HepG2 (cell line): ENCODE measurements around the gene ADGRB2. TPM values are rescaled to one million over a fixed set of nuclear protein-coding genes. Genes with fewer than 3 reads are reported as not detected.

ENCODE experiments used
- ATAC-seq: fragments of 200-7000 bp; cut with Tn5 transposase; 3 replicates; pipeline ENCODE4 v1.9.1; 2020; ENCODE audit warnings: mild to moderate bottlenecking, moderate library complexity
- BruUV-seq: library from RNA; stranded (reverse); fragments of 400-500 nt; replicated peaks from 2 replicates; lab custom pipeline; 2021; lab: Mats Ljungman, UMichigan
- CTCF ChIA-PET: fragments of 300-600 bp; formaldehyde crosslinking; extraction: SDS; loops from one replicate; lab custom pipeline; 2021; ENCODE audit warnings: low total read pairs, inconsistent platforms, low intra/inter-chr PET ratio; lab: Yijun Ruan, JAX
- POLR2A ChIA-PET: fragments of 350-600 bp; sonication (Branson Sonifier 250); formaldehyde crosslinking; loops from one replicate; lab custom pipeline; 2020; ENCODE audit warnings: antibody characterized with exemption, inconsistent platforms; lab: Yijun Ruan, JAX
- DNase-seq: peaks from one replicate; pipeline ENCODE4 v3.0.0-alpha.2; 2015; ENCODE audit warnings: low spot score
- FAIRE-seq: peaks from 3 replicates; lab custom pipeline; 2011; peaks lifted over from hg19 to GRCh38; lab: Jason Lieb, UNC
- H2AFZ ChIP-seq: one replicate; pipeline ENCODE4 v1.6.1; 2011; ENCODE audit warnings: low read length, inconsistent platforms
- H3K27ac ChIP-seq: fragments of 300-600 bp; 3 replicates; pipeline ENCODE4 v1.8.0; 2011; ENCODE audit warnings: mixed run types, mild to moderate bottlenecking, mixed read lengths, low read length, inconsistent platforms; ENCODE audit not compliant: insufficient read depth; ENCODE audit errors: extremely low read length
- H3K27me3 ChIP-seq, 2 experiments: fragments of 200-600 bp in 1 of 2; 2 replicates in 1 of 2; 3 replicates in 1 of 2; pipeline versions ENCODE4 v1.6.0 to v1.8.0; 2011; ENCODE audit warnings: low read length in 2 of 2, mild to moderate bottlenecking in 2 of 2, moderate library complexity in 2 of 2, inconsistent platforms in 1 of 2; ENCODE audit not compliant: insufficient read depth in 2 of 2, control insufficient read depth in 1 of 2
- H3K36me3 ChIP-seq, 2 experiments: fragments of 200-600 bp in 1 of 2; replicated peaks in 1 of 2; 2 replicates in 1 of 2; 3 replicates in 1 of 2; pipeline versions ENCODE4 v1.5.1 to v1.8.0; 2011; ENCODE audit warnings: low read length in 2 of 2, inconsistent platforms in 1 of 2; ENCODE audit not compliant: insufficient read depth in 2 of 2, control insufficient read depth in 1 of 2
- H3K4me1 ChIP-seq: 2 replicates; pipeline ENCODE4 v1.5.1; 2012; ENCODE audit warnings: low read length, inconsistent platforms; ENCODE audit not compliant: insufficient read depth
- H3K4me2 ChIP-seq: 2 replicates; pipeline ENCODE4 v1.6.0; 2011; ENCODE audit warnings: low read depth, low read length, inconsistent platforms
- H3K4me3 ChIP-seq, 3 experiments: fragments of 200-600 bp in 1 of 3; sonication (generic), shearing (Covaris generic) in 1 of 3; replicated peaks in 1 of 3; 2 replicates each; pipeline ENCODE4 v1.5.1; 2011 to 2016; ENCODE audit warnings: low read length in 3 of 3, inconsistent platforms in 2 of 3, low read depth in 2 of 3, mild to moderate bottlenecking in 2 of 3, control low read depth in 1 of 3, mixed read lengths in 1 of 3; ENCODE audit not compliant: insufficient read depth in 1 of 3
- H3K79me2 ChIP-seq: one replicate; pipeline ENCODE4 v1.6.1; 2011; ENCODE audit warnings: low read length, inconsistent platforms; ENCODE audit not compliant: insufficient read depth
- H3K9ac ChIP-seq: 2 replicates; pipeline ENCODE4 v1.6.0; 2011; ENCODE audit warnings: mild to moderate bottlenecking, low read depth, low read length, inconsistent platforms; ENCODE audit not compliant: insufficient read depth
- H3K9me3 ChIP-seq: 2 replicates; pipeline ENCODE4 v1.5.1; 2012; ENCODE audit warnings: mild to moderate bottlenecking, low read length
- H4K20me1 ChIP-seq: 2 replicates; pipeline ENCODE4 v1.6.0; 2011; ENCODE audit warnings: inconsistent platforms, mild to moderate bottlenecking, low read length, moderate library complexity; ENCODE audit not compliant: insufficient read depth
- HIVEP1 ChIP-seq: sonication (generic); formaldehyde crosslinking; IDR thresholded peaks from 2 replicates; pipeline ENCODE4 v1.4.0; 2020; ENCODE audit warnings: mild to moderate bottlenecking, missing genetic modification reagents
- ZNF225 ChIP-seq: sonication (generic); formaldehyde crosslinking; IDR thresholded peaks from 2 replicates; pipeline ENCODE4 v1.4.0; 2020; ENCODE audit warnings: mild to moderate bottlenecking, missing genetic modification reagents
- ZNF44 ChIP-seq: sonication (generic); formaldehyde crosslinking; IDR thresholded peaks from 2 replicates; pipeline ENCODE4 v1.5.1; 2020; ENCODE audit warnings: mild to moderate bottlenecking, missing genetic modification reagents
- ZNF543 ChIP-seq: sonication (generic); formaldehyde crosslinking; IDR thresholded peaks from 2 replicates; pipeline ENCODE4 v1.4.0; 2020; ENCODE audit warnings: mild to moderate bottlenecking, missing genetic modification reagents
- ZNF563 ChIP-seq: sonication (generic); formaldehyde crosslinking; IDR thresholded peaks from 2 replicates; pipeline ENCODE4 v1.8.0; 2022; ENCODE audit warnings: mild to moderate bottlenecking, moderate library complexity, missing genetic modification reagents
- WGBS: methylation state at CpG from one replicate; pipeline ENCODE4 v1.1.6; 2017; ENCODE audit warnings: low lambda C conversion rate; 5-methylcytosine and 5-hydroxymethylcytosine counted together
- in situ Hi-C: cut with HindIII; loops from 2 replicates; pipeline ENCODE4 v1.10.0; 2017; ENCODE audit warnings: low pct_unique_long_range_greater_than_20kb; ENCODE audit not compliant: extremely low pct_ligation_motif_present
- intact Hi-C: fragments of 100-400 bp; cut with micrococcal nuclease; formaldehyde crosslinking; loops from one replicate; pipeline ENCODE4 v1.10.0; 2022; ENCODE audit not compliant: unreplicated experiment
- polyA plus RNA-seq, 8 experiments: library from polyadenylated mRNA; depleted of rRNA in 3 of 8; stranded (reverse) in 7 of 8; unstranded in 1 of 8; fragments of >200 nt; fragmentation: Illumina TruSeq in 4 of 8; extraction: Trizol in 4 of 8; gene quantifications; 2 replicates each; pipeline versions ENCODE4 v1.2.1 to v1.2.3, GENCODE V29; 2011 to 2016; ENCODE audit warnings: low read depth in 4 of 8, missing spikeins in 1 of 8, mixed read lengths in 1 of 8; ENCODE audit not compliant: insufficient read depth in 1 of 8
- total RNA-seq, 5 experiments: library from RNA; depleted of rRNA; stranded (reverse); fragments of >200 nt; fragmentation: Illumina TruSeq; extraction: Trizol; gene quantifications; 2 replicates each; pipeline ENCODE4 v1.2.3, GENCODE V29; 2016; ENCODE audit warnings: low read depth in 1 of 5
- TF ChIP-seq, protein P1 (sequence below): sonication (generic); formaldehyde crosslinking; IDR thresholded peaks from 2 replicates; pipeline ENCODE4 v1.4.0; 2020; ENCODE audit warnings: missing genetic modification reagents
- TF ChIP-seq, protein P2 (sequence below): sonication (generic); formaldehyde crosslinking; IDR thresholded peaks from 2 replicates; pipeline ENCODE4 v1.4.0; 2020; ENCODE audit warnings: mild to moderate bottlenecking, missing genetic modification reagents
- TF ChIP-seq, protein P3 (sequence below): sonication (generic); formaldehyde crosslinking; IDR thresholded peaks from 2 replicates; pipeline ENCODE4 v1.5.0; 2020; ENCODE audit warnings: missing genetic modification reagents
- TF ChIP-seq, protein P4 (sequence below): sonication (generic); formaldehyde crosslinking; IDR thresholded peaks from 2 replicates; pipeline ENCODE4 v1.4.0; 2020; ENCODE audit warnings: missing genetic modification reagents

ADGRB2 gene
- total and polyA plus RNA-seq, 2 of the 13 experiments (the other 11 are each of a cell fraction or from before 2014, with no cell fraction given), result 0.03 to 0.09 TPM

DNA sequence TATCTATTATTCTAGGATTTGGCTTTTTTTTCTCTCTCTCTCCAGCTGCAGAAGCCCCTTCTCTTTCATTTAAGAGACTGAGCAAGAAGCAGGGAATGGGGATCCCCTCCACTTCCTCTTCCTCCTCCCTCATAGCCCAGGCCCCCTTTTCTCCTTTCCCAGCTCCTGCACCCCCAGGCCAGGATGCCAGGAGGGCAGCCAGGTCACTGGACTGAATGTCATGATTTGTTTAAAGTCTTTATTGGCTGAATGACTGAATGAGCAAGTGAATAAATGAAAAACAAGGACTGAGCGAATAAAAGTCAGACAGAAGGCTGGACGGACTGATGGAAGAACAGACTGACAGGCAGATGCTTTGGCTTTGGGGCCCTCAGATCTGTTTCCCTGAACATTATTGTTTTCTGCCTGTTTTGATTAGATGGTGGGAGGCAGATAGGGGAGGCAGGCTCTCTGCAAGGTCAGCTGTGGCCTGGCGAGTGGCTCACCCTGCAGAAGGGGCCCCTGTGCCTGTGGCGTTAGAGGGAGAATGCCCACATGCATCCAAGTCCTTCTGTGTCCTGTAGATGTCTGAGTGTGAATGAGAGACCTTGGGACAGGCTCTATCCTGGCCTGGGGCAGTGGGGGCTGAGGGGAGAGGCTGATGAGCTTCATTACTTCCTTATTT lies 20.3 kb upstream of the ADGRB2 start:
- ATAC-seq (no peak), FAIRE-seq (no peak), DNase-seq (no peak)
- H3K79me2 ChIP-seq, result no peaks in the 10 kb centered on the region
- no peaks in the 10 kb centered on the region for H3K9me3 ChIP-seq
- H3K36me3 ChIP-seq, result no peaks in the 10 kb centered on the region
- no peak overlapping the region for H3K4me2 ChIP-seq
- in situ Hi-C loops (loop anchor here (5.0 kb wide), 1 partner anchor 117 kb away; no protein-coding TSS in a partner anchor), intact Hi-C loops (no loop called here)
- ChIA-PET CTCF (no interaction called here), POLR2A (no interaction called here)
- no TSS peak for BruUV-seq
- 0% methylated on average over 2 of the region's 4 CpGs for WGBS
- H3K4me1 ChIP-seq, result peaks cover 17% of the 10 kb centered on the region
- no peak overlapping the region for H3K9ac ChIP-seq
- no peak overlapping the region for H3K4me3 ChIP-seq
- TF ChIP-seq, protein P1, sequence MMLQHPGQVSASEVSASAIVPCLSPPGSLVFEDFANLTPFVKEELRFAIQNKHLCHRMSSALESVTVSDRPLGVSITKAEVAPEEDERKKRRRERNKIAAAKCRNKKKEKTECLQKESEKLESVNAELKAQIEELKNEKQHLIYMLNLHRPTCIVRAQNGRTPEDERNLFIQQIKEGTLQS (CRISPR knock-in tag), result no peak
- TF ChIP-seq ZNF44 (CRISPR knock-in tag) (no peak), ZNF225 (CRISPR knock-in tag) (no peak)
- TF ChIP-seq, protein P2, sequence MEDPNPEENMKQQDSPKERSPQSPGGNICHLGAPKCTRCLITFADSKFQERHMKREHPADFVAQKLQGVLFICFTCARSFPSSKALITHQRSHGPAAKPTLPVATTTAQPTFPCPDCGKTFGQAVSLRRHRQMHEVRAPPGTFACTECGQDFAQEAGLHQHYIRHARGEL, result no peak
- no peaks in the 10 kb centered on the region for H4K20me1 ChIP-seq
- H3K27me3 ChIP-seq, result peaks cover 5 to 16% of the 10 kb centered on the region in 2 experiments; a peak in 4 of 5 replicates
- no peak overlapping the region for H2AFZ ChIP-seq
- H3K27ac ChIP-seq, result no peak overlapping the region

DNA sequence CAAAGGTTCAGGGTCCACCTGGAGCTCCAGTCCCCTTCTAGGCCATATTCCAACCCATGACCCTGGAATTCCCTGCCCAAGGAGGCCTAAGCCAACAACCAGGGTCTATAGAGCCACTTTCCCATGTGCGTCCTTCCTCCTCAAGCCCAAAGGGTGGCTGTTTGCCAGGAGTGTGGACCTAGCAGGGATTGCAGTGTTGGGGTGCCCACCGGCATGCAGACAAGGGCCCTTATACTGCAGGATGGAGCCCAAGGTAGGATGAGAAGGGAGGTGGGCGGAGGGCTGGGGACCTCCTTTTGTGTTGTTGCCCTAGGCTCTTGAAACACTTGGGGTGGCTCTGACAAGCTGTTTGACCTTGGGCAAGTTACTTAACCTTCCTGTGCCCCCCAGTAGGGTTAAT lies 19.7 kb upstream of the ADGRB2 start:
- Histone ChIP-seq H3K4me3 (no peak overlapping the region), H3K9me3 (no peaks in the 10 kb centered on the region), H2AFZ (no peak overlapping the region), H4K20me1 (no peaks in the 10 kb centered on the region), H3K27ac (no peak overlapping the region), H3K4me2 (no peak overlapping the region), H3K27me3 (peaks cover 5 to 16% of the 10 kb centered on the region in 2 experiments; a peak in 4 of 5 replicates), H3K4me1 (peaks cover 11% of the 10 kb centered on the region; the same call in 1 of the 2 replicates), H3K36me3 (no peaks in the 10 kb centered on the region), H3K79me2 (no peaks in the 10 kb centered on the region), H3K9ac (no peak overlapping the region)
- DNase-seq (no peak), ATAC-seq (no peak), FAIRE-seq (no peak)
- ChIA-PET CTCF (no interaction called here), POLR2A (no interaction called here)
- no CpG with 5 or more reads among the region's 3 CpGs for WGBS
- intact Hi-C loops, result no loop called here
- no TSS peak for BruUV-seq
- in situ Hi-C loops, result no loop called here
- no peak for TF ChIP-seq ZNF543 (CRISPR knock-in tag)
- TF ChIP-seq, protein P3, sequence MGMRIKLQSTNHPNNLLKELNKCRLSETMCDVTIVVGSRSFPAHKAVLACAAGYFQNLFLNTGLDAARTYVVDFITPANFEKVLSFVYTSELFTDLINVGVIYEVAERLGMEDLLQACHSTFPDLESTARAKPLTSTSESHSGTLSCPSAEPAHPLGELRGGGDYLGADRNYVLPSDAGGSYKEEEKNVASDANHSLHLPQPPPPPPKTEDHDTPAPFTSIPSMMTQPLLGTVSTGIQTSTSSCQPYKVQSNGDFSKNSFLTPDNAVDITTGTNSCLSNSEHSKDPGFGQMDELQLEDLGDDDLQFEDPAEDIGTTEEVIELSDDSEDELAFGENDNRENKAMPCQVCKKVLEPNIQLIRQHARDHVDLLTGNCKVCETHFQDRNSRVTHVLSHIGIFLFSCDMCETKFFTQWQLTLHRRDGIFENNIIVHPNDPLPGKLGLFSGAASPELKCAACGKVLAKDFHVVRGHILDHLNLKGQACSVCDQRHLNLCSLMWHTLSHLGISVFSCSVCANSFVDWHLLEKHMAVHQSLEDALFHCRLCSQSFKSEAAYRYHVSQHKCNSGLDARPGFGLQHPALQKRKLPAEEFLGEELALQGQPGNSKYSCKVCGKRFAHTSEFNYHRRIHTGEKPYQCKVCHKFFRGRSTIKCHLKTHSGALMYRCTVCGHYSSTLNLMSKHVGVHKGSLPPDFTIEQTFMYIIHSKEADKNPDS (CRISPR knock-in tag), result no peak
- TF ChIP-seq, protein P2, result no peak
- TF ChIP-seq, protein P4, sequence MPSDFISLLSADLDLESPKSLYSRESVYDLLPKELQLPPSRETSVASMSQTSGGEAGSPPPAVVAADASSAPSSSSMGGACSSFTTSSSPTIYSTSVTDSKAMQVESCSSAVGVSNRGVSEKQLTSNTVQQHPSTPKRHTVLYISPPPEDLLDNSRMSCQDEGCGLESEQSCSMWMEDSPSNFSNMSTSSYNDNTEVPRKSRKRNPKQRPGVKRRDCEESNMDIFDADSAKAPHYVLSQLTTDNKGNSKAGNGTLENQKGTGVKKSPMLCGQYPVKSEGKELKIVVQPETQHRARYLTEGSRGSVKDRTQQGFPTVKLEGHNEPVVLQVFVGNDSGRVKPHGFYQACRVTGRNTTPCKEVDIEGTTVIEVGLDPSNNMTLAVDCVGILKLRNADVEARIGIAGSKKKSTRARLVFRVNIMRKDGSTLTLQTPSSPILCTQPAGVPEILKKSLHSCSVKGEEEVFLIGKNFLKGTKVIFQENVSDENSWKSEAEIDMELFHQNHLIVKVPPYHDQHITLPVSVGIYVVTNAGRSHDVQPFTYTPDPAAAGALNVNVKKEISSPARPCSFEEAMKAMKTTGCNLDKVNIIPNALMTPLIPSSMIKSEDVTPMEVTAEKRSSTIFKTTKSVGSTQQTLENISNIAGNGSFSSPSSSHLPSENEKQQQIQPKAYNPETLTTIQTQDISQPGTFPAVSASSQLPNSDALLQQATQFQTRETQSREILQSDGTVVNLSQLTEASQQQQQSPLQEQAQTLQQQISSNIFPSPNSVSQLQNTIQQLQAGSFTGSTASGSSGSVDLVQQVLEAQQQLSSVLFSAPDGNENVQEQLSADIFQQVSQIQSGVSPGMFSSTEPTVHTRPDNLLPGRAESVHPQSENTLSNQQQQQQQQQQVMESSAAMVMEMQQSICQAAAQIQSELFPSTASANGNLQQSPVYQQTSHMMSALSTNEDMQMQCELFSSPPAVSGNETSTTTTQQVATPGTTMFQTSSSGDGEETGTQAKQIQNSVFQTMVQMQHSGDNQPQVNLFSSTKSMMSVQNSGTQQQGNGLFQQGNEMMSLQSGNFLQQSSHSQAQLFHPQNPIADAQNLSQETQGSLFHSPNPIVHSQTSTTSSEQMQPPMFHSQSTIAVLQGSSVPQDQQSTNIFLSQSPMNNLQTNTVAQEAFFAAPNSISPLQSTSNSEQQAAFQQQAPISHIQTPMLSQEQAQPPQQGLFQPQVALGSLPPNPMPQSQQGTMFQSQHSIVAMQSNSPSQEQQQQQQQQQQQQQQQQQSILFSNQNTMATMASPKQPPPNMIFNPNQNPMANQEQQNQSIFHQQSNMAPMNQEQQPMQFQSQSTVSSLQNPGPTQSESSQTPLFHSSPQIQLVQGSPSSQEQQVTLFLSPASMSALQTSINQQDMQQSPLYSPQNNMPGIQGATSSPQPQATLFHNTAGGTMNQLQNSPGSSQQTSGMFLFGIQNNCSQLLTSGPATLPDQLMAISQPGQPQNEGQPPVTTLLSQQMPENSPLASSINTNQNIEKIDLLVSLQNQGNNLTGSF (CRISPR knock-in tag), result no peak
- no peak for TF ChIP-seq HIVEP1
- TF ChIP-seq ZNF563 (CRISPR knock-in tag), result no peak
